ENCODE results near the gene RAD9A.
"Not testable (repeated sequence)": the region's sequence is repeated elsewhere in the genome, so short reads cannot be mapped to it uniquely, and the experiment has no call there.

Gene RAD9A

DNA sequence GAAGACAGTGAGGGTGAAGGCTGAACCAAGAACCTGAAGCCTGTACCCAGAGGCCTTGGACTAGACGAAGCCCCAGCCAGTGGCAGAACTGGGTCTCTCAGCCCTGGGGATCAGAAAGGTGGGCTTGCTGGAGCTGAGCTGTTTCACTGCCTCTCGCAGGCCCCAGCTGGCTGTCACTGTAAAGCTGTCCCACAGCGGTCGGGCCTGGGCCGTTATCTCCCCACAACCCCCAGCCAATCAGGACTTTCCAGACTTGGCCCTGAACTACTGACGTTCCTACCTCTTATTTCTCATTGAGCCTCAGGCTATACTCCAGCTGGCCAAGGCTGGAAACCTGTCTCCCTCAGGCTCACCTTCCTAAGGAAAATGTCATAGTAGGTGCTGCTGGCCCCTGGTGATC lies 5.8 kb downstream of the RAD9A start:
- DNase-seq (ENCODE audit: low read depth): no peak

DNA sequence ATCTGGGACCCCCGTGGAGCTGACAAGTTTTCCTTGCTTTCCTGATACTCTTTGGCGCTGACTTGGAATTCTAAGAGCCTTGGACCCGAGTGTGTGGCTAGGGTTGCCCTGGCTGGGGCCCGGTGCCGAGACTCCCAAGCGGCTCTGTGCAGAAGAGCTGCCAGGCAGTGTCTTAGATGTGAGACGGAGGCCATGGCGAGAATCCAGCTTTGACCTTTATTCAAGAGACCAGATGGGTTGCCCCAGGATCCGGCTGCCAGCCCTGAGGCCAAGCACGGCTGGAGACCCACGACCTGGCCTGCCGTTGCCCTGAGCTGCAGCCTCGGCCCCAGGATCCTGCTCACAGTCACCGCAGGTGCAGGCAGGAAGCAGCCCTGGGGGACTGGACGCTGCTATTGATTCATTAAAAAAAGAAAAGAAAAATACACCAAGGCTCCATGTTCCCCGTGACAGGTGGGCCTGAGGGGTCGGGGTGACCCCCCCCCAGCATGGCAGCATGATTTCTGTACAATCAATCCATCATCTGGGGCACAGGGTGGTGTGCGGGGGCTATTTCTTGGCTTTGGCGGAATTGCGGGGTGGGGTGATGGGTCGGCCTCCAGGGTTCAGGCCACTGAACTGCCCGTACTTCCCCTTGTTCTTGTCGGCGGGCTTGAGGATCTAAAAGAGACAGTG lies 6.3 kb downstream of the RAD9A start:
- DNase-seq (ENCODE audit: low read depth): no peak

DNA sequence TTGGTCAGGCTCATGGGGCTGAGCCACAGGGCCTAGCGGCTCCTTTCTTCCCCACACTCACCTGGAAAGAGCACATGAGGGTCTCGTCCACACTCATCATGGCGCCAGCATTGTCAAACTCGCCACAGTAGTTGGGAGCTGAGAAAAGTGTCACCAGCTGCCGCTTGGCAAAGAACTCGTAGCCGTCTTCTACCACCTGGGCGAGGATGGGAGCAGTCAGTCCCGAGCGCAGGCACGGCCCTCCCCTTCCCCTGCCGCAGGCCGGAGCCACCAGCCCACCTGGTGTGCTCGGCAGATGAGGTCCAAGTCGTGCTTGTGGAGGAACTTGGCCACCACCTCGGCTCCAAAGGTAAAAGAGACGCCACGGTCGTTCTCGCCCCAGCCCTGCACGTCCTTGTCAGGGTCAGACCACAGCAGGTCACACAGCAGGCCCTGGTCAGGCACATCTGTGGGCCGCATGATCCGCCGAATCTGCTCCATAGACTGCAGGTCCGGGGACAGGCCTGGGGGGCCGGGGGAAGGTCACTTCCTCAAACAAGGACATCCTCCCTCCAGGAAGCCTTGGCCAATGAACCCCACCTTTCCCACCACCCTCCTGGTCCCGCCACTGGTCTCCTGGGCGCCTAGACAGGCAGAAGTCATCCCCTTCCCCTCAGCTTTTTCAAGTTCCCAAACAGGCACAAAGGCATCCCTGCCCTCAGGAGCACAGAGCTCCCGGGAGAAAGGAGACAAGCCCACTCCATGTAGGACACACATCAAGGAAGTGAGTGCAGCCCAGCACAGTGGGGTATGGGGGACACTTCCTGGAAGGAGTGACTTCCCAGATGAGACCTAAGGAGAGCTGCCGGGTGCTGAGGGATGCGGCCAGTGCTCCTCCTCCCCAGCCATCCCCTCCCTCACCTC lies 7.1 kb downstream of the RAD9A start:
- DNase-seq (ENCODE audit: low read depth): no peak

DNA sequence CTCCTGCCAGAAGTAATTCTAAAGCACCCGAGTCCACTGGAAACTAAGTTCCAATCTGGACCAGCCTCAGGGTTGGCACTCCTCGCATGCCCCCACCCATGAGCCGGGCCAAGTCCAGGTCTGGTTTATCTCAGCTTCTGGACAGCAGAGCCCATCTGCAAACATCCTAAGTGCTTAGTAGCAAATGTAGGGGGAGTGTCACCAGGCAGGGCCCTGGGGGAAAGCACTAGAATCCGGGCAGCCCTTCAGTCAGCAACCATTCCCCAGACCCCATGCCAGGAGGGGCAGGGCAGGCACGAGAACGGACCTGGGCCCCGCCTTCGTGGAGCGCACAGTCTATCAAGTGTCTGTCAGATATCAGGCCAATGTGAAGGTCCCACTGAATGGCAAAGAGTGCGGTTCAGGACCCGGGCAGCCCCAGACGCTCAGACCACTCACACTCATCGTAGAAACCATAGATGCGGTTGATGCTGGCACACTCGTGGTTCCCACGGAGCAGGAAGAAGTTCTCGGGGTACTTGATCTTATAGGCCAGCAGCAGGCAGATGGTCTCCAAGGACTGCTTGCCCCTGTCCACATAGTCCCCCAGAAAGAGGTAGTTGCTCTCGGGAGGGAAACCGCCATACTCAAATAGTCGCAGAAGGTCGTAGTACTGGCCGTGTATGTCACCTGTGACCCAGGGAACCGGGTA lies 8.6 kb downstream of the RAD9A start:
- no peak for DNase-seq (ENCODE audit: low read depth)

DNA sequence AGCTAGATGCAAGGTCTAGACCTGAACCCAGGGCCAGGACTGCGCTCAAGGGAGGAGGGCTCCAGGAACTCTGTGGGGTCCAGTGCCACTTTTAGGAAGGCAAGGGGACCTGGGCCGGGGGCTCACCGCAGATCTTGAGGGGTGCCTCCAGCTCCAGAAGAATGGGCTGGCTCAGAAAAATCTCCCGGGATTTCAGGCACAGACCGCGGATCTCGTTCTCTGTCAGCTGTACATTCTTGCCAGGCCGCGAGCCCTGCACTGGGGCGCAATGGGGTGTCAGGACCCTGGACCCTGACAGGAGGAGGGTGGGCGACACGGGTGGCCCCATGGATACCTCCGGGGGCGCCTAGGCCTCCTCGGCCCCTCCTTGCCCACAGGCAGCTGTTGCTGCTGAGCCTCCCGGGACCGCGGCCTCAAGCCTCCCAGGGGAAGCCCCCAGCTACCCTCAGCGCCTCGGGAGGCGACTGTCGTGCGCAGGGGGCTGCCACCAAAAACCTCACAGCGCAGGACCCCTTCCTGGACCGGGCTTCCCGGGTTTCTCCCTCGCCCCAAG lies 9.2 kb downstream of the RAD9A start:
- no peak for DNase-seq (ENCODE audit: low read depth)

DNA sequence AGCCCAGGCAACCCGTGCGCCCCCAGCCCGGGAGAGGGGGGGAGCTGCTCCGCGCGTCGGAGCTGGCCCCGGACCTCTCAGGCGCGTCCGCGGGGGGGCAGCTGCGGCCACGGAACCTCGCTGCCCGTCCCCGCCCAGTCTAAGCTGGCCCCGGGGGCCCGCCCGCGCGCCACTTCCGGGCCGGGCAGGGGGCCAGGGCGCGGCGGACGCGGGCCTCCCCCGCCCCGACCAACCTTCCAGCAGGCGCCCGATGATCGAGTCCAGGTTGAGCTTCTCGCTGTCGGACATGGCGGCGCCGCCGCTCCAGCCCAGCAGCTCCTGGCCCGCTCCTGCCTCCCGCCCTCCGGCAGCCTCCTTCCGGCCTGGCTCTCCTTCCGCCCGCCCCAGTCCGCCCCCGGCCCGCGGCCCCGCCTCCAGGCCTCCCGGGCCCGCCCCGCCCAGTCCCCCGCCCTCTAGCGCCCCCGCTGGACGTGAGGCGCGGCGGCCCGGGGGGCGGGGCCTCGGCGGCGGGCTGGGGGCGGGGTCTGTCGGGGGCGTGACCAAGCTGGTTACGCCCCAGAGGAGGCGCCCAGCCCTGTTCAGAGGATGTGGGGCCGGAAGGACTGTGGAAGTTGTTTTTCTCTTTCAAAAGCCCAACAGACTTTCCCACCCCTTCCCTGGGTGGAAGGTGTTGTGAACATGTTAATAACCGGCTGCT lies 9.9 kb downstream of the RAD9A start, which contains the start of gene PPP1CA:
Gene PPP1CA (minus strand): TSS at position 364 of the 697 bp plus-strand sequence. CDS start 76 bp downstream, at position 288.
- DNase-seq (ENCODE audit: low read depth): peak; percentile 89

DNA sequence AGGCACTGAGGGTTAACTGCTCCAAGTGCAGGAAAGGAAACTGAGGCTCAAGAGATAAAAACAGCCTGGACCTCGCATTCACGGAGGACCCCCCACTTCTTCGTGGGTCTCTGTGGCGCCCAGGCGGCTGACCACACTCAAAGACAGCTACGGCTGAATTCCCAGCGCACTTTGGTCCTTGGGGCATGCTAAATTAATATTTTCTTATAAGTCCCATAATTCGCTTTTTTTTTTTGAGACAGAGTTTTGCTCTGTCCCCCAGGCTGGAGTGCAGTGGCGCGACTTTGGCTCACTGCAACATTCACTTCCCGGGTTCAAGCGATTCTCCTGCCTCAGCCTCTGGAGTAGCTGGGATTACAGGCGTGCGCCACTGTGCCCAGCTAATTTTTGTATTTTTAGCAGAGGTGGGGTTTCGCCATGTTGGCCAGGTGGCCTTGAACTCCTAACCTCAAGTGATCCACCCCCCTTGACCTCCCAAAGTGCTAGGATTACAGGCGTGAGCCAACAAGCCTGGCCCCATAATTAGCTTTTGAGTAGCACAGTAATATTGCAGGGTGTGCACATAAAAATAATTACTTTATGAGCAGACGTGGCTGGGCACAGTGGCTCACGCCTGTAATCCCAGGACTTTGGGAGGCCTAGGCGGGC lies 10.5 kb downstream of the RAD9A start:
- not testable (repeated sequence) for DNase-seq (ENCODE audit: low read depth)

DNA sequence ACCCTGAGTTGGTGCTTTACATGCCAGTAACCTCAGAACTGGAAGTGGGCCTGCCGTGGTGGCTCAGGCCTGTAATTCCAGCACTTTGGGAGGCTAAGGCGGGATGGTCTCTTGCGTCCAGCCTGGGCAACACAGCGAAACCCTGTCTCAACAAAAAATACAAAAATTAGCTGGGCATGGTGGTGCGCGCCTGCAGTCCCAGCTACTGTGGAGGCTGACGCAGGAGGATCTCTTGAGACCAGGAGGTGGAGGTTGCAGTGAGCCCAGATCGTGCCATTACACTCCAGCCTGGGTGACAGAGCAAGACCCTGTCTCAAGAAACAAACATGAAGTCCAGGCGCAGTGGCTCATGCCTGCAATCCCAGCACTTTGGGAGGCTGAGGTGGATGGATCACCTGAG lies 11.3 kb downstream of the RAD9A start:
- DNase-seq (ENCODE audit: low read depth): not testable (repeated sequence)

DNA sequence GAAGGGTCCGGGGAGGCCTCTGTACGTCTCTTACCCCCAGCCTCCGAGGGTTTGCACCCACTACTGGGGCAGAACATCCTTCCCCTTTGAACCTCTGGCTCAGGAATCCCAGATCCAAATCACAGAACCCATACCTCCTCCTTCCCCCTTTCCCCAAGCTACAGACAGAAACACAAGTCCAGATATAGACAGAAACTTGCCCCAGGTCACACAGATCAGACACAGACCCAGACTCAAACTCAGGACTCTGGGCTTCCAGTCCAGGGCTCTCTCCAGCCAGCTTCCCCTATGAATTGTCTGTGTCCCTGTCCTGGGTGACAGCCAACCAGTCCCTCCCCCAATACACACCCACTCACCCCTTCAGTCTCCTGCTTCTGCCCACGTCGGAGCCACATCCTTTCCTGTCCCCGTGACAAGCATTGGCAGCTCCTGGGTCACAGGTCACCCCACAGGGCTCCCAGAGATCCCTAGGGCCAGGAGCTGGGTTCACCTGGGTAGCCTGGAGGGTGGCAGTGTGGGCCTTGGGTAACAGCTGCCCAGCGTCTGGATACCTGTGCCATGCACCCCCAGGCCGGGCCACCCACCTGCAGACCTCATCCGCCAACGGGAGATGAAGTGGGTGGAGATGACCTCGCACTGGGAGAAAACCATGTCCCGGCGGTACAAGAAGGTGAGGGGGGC lies 12.9 kb downstream of the RAD9A start:
- DNase-seq (ENCODE audit: low read depth): no peak

DNA sequence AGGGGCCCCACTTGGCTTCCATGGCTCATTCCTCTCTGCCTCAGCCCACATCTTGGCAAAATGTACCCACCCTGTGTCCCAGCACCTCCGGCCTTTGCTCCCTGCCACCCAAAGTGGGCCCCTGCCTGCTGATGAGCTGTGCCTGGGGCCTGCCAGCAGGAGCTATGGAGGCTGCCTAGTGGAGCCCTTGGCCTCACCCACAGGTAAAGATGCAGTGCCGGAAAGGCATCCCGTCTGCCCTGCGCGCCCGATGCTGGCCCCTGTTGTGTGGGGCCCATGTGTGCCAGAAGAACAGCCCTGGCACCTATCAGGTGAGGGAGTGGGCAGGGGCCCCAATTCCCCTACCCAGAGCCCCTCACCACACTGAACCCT lies 13.4 kb downstream of the RAD9A start:
- no peak for DNase-seq (ENCODE audit: low read depth)

DNA sequence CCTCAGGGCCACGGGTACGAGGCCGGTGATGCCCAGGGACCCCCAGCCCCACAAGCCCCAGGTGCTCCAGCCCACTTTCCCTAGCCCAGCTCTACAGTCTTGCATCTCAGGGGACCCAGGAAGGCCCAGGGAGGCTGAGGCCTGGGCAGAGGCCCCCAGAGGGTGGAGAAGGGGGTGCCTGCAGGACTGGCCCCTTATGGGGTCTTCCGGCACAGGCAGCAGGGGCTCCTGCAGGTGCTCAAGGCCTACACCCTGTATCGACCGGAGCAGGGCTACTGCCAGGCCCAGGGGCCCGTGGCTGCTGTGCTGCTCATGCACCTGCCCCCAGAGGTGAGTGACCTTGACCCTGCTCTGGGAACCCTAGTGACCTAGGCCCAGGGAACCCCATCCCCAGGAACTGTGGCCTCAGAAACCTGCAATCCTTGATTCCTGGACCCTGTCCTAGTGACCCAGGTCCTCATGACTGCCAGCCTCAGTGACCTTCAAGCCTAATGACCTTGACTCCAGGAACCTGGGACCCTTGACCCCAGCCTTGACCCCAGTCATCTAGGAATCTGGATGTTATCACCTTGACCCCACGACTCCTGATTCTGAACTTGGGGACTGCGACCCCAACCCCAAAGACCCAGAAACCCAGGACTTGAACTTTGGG lies 14.0 kb downstream of the RAD9A start:
- DNase-seq (ENCODE audit: low read depth): no peak

DNA sequence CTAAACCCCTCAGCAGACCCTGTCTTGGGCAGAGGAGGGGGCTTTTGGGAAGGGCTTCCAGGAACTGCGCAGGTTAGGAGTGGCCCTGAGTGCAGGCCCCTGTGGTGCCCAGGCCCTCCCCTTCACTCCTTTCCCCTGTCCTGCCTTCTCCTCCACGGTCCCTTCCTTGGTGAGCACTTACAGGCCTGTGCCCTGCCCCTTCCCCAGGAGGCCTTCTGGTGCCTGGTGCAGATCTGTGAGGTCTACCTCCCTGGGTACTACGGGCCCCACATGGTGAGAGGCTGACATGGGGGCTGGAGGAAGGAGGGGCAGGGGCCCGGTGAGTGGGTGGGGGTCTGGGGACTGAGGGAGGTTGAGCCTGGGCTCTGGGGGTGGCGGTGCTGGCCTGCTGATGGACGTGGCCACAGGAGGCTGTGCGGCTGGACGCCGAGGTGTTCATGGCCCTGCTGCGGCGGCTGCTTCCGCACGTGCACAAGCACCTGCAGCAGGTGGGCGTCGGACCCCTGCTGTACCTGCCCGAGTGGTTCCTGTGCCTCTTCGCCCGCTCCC lies 14.7 kb downstream of the RAD9A start:
- no peak for DNase-seq (ENCODE audit: low read depth)

DNA sequence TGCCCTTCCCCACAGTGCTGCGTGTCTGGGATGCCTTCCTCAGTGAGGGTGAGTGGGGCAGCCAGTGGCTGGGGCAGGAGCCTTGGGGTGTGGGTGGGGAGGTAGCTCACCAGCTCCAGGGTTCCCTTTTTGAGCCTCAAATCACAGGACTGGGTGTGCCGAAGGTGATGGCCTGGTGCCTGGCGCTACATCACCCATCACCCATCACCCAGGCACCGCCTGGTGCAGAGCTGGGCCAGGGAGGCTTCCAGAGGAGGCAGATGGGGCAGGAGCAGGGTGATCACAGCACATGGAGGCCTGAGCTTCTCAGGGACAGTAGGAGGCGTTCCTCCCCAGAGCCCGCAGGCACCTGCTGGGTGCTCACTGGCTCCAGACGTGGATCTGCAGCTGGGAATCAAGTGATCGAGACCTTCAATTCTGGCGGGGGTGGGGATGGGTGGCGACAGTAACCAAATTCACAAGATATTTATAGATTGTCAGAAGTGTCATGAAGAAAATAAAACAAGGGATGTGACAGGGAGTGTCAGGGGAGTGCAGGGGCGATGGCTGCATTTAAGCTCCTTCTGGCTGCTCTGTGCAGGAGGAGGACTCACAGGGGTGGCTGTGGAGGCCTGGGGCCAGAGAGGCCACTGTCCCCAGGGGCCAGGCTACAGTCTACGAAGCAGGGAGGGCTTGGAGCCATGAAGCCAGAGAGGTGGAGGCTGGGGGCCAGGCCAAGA lies 15.3 kb downstream of the RAD9A start:
- no peak for DNase-seq (ENCODE audit: low read depth)

DNA sequence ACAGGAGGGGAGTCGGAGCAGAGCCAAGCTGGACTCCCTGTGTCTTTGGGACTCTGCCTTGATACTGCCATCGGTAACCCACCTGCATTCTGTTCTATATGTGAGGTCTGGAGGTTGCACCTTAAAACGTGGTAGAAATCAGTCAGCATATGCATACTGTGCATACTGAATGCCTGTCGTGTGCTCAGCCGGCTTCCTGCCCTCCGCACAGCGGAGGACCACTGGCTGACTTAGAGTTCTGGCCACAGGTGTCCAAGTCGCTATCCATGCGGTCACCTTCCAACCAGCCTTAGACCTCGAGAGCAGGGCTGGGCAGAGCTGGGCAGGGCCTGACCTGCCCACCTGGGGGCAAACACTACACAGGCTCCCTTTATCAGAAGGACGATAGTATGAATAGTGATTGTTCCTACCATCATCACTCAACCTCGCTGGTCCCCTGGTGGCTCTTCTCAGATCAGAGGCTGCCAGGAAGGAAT lies 15.9 kb downstream of the RAD9A start:
- DNase-seq (ENCODE audit: low read depth): no peak

DNA sequence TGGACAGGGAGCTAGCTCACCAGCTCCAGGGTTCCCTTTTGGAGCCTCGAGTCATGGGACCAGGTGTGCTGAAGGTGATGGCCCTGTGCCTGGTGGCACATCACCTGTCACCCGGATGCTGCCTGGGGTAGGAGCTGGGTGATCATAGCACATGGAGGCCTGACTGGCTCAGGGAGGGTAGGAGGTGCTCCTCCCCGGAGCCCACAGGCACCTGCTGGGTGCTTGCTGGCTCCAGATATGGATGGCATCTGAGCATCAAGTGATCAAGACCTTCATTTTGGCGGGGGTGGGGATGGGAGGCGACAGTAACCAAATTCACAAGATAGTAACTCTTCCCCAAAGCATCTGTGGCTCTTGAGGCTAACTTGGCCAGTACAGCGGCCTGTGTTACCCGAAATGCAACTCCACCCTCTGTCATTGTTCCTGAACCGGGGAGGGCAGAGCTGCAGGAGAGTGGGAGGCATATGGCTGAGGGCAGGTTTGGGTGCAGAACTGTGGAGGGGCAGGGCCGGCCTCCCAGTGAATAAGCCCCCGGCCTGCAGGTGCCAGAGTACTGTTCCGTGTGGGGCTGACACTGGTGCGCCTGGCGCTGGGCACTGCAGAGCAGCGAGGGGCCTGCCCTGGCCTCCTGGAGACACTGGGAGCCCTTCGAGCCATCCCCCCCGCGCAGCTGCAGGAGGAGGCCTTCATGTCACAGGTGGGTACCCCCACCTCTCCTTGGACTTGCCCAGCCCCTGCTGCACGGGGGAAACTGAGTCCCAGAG lies 16.8 kb downstream of the RAD9A start:
- no peak for DNase-seq (ENCODE audit: low read depth)

DNA sequence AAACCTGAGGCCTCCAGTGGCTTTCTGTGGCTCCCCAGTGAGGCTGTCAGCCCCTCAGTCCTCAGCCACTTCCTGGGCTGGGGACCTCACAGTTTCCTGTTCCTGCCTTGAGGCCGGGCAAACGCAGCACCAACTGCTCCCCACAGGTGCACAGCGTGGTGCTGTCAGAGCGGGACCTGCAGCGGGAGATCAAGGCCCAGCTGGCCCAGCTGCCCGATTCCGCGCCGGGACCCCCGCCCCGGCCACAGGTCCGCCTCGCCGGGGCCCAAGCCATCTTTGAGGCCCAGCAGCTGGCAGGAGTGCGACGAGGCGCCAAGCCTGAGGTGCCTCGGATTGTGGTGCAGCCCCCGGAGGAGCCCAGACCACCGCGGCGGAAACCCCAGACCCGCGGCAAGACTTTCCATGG lies 17.5 kb downstream of the RAD9A start:
- DNase-seq (ENCODE audit: low read depth): no peak

DNA sequence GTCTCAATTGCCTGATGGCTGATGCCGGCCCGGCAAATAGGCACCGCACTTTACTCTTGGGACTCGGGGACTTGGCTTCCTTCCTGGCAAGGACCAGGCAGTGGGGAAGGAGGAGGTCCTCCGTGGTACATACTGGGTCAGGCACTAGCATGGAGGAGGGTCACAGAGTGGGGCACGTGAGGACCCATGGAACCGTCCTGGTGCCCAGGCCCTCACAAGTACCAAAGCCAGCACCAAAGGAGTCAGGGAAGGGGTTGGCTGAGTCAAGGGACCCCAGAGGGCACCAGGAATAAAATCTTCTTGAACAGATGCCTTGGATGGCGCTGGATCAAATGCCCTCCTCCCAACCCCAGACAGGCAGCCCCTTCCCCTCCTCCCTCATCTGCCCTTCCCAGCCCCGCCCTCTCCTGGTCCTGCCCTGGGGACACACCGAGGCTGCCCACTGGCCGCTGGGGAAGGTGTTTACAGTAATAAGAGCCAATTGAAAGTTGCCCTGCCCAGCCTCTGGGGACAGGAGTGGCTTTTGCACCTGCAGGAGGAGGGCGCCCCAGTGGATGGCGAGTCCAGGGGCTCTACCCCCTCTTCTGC lies 18.1 kb downstream of the RAD9A start:
- DNase-seq (ENCODE audit: low read depth): no peak

DNA sequence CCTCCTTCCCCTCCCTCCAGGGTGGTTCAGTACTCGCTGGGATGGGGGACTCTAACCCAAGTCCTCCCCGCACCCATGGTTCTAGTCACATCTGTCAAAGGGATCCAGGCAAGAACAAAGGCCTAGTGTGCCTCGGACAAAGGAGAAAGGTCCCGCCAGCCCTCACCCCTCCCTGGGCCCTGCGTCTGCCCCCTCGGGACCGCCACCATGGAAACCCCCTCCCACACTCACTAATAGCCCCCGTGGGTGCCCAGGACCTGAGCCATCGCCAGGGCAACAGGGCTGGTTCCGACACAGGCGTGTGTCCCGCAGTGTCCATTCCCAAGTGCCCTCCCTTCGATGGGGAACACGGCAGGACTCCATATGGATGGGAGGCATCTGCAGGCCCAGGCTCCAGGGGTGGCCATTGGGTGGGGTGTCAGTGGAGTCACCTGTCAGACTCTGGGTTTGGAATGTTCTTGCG lies 18.6 kb downstream of the RAD9A start:
- DNase-seq (ENCODE audit: low read depth): no peak

Data from CMK (cell line).